GM19043 (cell line): ENCODE measurements around the gene SLC6A6.
"Not testable (repeated sequence)": the region's sequence is repeated elsewhere in the genome, so short reads cannot be mapped to it uniquely, and the experiment has no call there.

Experiments used
- ATAC-seq: cut with Tn5 transposase; IDR thresholded peaks from one replicate; pipeline ENCODE4 v1.9.1; 2021; ENCODE audit warnings: low read depth; ENCODE audit not compliant: unreplicated experiment

SLC6A6 gene

GRCh38 chr3:14397046-14397445 is 5.4 kb upstream of the SLC6A6 start:
- ATAC-seq: no peak

- ATAC-seq: no peak
Observed at GRCh38 chr3:14397531-14397930, 4.9 kb upstream of the SLC6A6 start.

- no peak for ATAC-seq
Observed at GRCh38 chr3:14397940-14398796, 4.2 kb upstream of the SLC6A6 start.

GRCh38 chr3:14398797-14399106 is 3.7 kb upstream of the SLC6A6 start:
- ATAC-seq: no peak

GRCh38 chr3:14401692-14402303 is 608 bp upstream of the SLC6A6 start:
- ATAC-seq: no peak

GRCh38 chr3:14403619-14404155 is 1.3 kb downstream of the SLC6A6 start:
- ATAC-seq: no peak

- no peak for ATAC-seq
Observed at GRCh38 chr3:14404186-14404585, 1.8 kb downstream of the SLC6A6 start.

- ATAC-seq: no peak
Observed at GRCh38 chr3:14404631-14405359, 2.4 kb downstream of the SLC6A6 start.

GRCh38 chr3:14405360-14406238 is 3.2 kb downstream of the SLC6A6 start:
- ATAC-seq: no peak

- ATAC-seq: no peak
Observed at GRCh38 chr3:14406336-14406735, 3.9 kb downstream of the SLC6A6 start.

- ATAC-seq: no peak
Observed at GRCh38 chr3:14406766-14407165, 4.4 kb downstream of the SLC6A6 start.

- no peak for ATAC-seq
Observed at GRCh38 chr3:14407203-14407602, 4.8 kb downstream of the SLC6A6 start.

- not testable (repeated sequence) for ATAC-seq
Observed at GRCh38 chr3:14409779-14410063, 7.3 kb downstream of the SLC6A6 start.

GRCh38 chr3:14410106-14410502 is 7.7 kb downstream of the SLC6A6 start:
- ATAC-seq: no peak

- ATAC-seq: peak; percentile 66
Observed at GRCh38 chr3:14410503-14411165, 8.2 kb downstream of the SLC6A6 start.

- ATAC-seq: no peak
Observed at GRCh38 chr3:14411166-14411526, 8.7 kb downstream of the SLC6A6 start.

- ATAC-seq: no peak
Observed at GRCh38 chr3:14411988-14412387, 9.6 kb downstream of the SLC6A6 start.

GRCh38 chr3:14412831-14413380 is 10.5 kb downstream of the SLC6A6 start:
- no peak for ATAC-seq

- no peak for ATAC-seq
Observed at GRCh38 chr3:14413381-14414071, 11.1 kb downstream of the SLC6A6 start.
